NCI-H460 (cell line): ENCODE results near the gene NMD3. TPM values are rescaled to one million over a fixed set of nuclear protein-coding genes. Genes with fewer than 3 reads are reported as not detected.
A peak's percentile ranks its signal among the peaks of the same experiment; 100 is the strongest.

ENCODE experiments used
- DNase-seq: peaks from one replicate; pipeline ENCODE4 v3.0.0-alpha.2; 2016; ENCODE audit warnings: low read depth; ENCODE audit errors: extremely low read depth
- total RNA-seq: library from RNA; depleted of rRNA; stranded (reverse); fragments of >200 nt; shearing (Covaris generic); gene quantifications from 2 replicates; pipeline ENCODE4 v1.2.3, GENCODE V29; 2014

The NMD3 gene
- total RNA-seq, 1 experiment from 2014 or later: 64.9 TPM

- DNase-seq: no peak
Observed at GRCh38 chr3:161224786-161225185, 3.7 kb downstream of the NMD3 start.

GRCh38 chr3:161230621-161231171, 9.6 kb downstream of the NMD3 start:
- DNase-seq: no peak

- DNase-seq: no peak
Observed at GRCh38 chr3:161231861-161232260, 10.8 kb downstream of the NMD3 start.

GRCh38 chr3:161233557-161233956, 12.4 kb downstream of the NMD3 start:
- no peak for DNase-seq

- no peak for DNase-seq
Observed at GRCh38 chr3:161236240-161236639, 15.1 kb downstream of the NMD3 start.

- DNase-seq: no peak
Observed at GRCh38 chr3:161239700-161240099, 18.6 kb downstream of the NMD3 start.

GRCh38 chr3:161244538-161244937, 23.4 kb downstream of the NMD3 start:
- no peak for DNase-seq

GRCh38 chr3:161247049-161247448, 25.9 kb downstream of the NMD3 start:
- no peak for DNase-seq

- no peak for DNase-seq
Observed at GRCh38 chr3:161250116-161250515, 29.0 kb downstream of the NMD3 start.

- no peak for DNase-seq
Observed at GRCh38 chr3:161251716-161252115, 30.6 kb downstream of the NMD3 start.

GRCh38 chr3:161252143-161252542, 31.0 kb downstream of the NMD3 start:
- no peak for DNase-seq

- no peak for DNase-seq
Observed at GRCh38 chr3:161253711-161254110, 32.6 kb downstream of the NMD3 start.

GRCh38 chr3:161254861-161255260, 33.8 kb downstream of the NMD3 start:
- DNase-seq: no peak

GRCh38 chr3:161263057-161263456, 41.9 kb downstream of the NMD3 start:
- DNase-seq: no peak

- DNase-seq: no peak
Observed at GRCh38 chr3:161264852-161265251, 43.7 kb downstream of the NMD3 start.

- DNase-seq: no peak
Observed at GRCh38 chr3:161265916-161266571, 44.9 kb downstream of the NMD3 start.

GRCh38 chr3:161266731-161267150, 45.6 kb downstream of the NMD3 start:
- DNase-seq: peak; percentile 30

GRCh38 chr3:161267646-161268045, 46.5 kb downstream of the NMD3 start:
- no peak for DNase-seq

- DNase-seq: no peak
Observed at GRCh38 chr3:161268601-161269000, 47.5 kb downstream of the NMD3 start.

- no peak for DNase-seq
Observed at GRCh38 chr3:161270991-161271390, 49.9 kb downstream of the NMD3 start.

- DNase-seq: no peak
Observed at GRCh38 chr3:161271646-161272045, 50.5 kb downstream of the NMD3 start.

- no peak for DNase-seq
Observed at GRCh38 chr3:161272524-161272923, 51.4 kb downstream of the NMD3 start.
